NAMALWA (cell line): ENCODE measurements around the gene TSACC.

Experiments used
- DNase-seq: peaks from one replicate; pipeline ENCODE4 v3.0.0-alpha.2; 2015; ENCODE audit warnings: low spot score

The TSACC gene

DNA sequence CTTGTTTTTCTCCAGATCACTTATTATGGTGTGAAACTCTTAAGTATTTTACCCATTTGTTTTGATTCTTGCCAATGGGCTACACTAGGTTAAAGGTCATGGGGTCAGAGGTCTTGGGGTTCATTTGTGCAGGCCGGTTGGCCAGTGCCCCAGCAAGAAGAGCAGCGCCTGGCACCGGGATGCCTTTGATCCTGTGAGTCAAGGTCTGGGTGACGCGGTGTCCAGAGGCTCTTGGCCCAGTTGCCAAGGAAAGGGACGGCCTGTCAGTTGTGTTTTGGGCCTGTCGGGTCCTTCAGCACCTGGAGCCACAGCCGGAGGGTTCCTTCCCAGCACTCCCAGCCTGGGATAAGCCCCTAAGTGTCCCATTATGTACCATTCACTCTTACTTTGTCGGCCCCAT, 55.8 kb downstream of the TSACC start:
- DNase-seq = no peak

DNA sequence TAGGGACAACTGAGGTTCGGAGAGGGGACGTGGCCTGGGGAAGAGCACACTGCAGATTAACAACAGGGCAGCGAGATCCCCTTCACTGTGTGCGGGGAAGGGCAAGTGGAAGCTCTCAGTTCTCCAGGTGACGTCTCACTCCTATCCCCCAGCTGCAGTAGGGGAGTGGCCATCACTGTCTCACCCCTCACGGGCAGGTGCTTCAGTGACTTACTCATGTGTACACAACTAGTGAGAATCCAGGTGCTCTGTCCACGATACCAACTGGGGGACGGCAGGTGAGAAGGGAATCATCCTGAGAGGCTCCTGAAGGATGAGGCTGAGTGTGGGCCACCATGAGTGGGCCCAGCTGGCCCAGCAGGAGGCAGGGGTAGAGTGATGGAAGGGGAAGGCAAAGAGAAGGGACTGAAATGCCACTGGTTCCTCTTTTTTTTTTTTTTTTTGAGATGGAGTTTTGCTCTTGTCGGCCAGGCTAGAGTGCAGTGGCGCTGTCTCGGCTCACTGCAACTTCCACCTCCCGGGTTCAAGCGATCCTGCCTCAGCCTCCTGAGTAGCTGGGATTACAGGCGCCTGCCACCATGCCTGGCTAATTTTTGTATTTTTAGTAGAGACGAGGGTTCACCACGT, 56.6 kb downstream of the TSACC start:
- DNase-seq = peak; percentile 50
